Mucosa of rectum (tissue), 2 donors: ENCODE measurements around the gene GRK5.

Experiments
- H3K27ac ChIP-seq, 2 donors: one replicate each; pipeline ENCODE4 v1.7.0; 2013; ENCODE audit warnings: inconsistent platforms in 2 of 2, low read depth in 2 of 2, low read length in 2 of 2
- H3K27me3 ChIP-seq, 2 donors: one replicate each; pipeline ENCODE4 v1.7.0; 2013; ENCODE audit warnings: low read length in 2 of 2; ENCODE audit not compliant: control insufficient read depth in 2 of 2, insufficient read depth in 2 of 2
- H3K36me3 ChIP-seq, 2 donors: one replicate each; pipeline ENCODE4 v1.7.0; 2013; ENCODE audit warnings: low read length in 2 of 2; ENCODE audit not compliant: control insufficient read depth in 2 of 2, insufficient read depth in 2 of 2
- H3K4me1 ChIP-seq, 2 donors: one replicate each; pipeline ENCODE4 v1.7.0; 2013; ENCODE audit warnings: low read length in 2 of 2, mild to moderate bottlenecking in 1 of 2; ENCODE audit not compliant: control insufficient read depth in 2 of 2, insufficient read depth in 2 of 2
- H3K4me3 ChIP-seq, 2 donors: one replicate each; pipeline ENCODE4 v1.7.0; 2013; ENCODE audit warnings: low read length in 2 of 2
- H3K9ac ChIP-seq, 2 donors: one replicate each; pipeline ENCODE4 v1.7.0; 2013; ENCODE audit warnings: low read length in 2 of 2, low read depth in 1 of 2, mild to moderate bottlenecking in 1 of 2
- H3K9me3 ChIP-seq, 2 donors: one replicate each; pipeline ENCODE4 v1.7.0; 2013; ENCODE audit warnings: low read length in 2 of 2; ENCODE audit not compliant: control insufficient read depth in 2 of 2
- donor health status: healthy.
- donor health status: Normal muscosa, but diverticular disease.

The GRK5 gene

GRCh38 chr10:119344381-119344780 lies 137.0 kb downstream of the GRK5 start:
- H3K4me1 ChIP-seq = peaks cover 0 to 4% of the 10 kb centered on the region in 2 donors
- no peak overlapping the region for H3K4me3 ChIP-seq
- no peak overlapping the region for H3K27ac ChIP-seq
- no peaks in the 10 kb centered on the region for H3K36me3 ChIP-seq
- H3K27me3 ChIP-seq = no peaks in the 10 kb centered on the region
- no peak overlapping the region for H3K9ac ChIP-seq
- no peaks in the 10 kb centered on the region for H3K9me3 ChIP-seq

GRCh38 chr10:119346095-119346832 lies 138.9 kb downstream of the GRK5 start:
- Histone ChIP-seq H3K27ac (no peak overlapping the region), H3K9ac (no peak overlapping the region), H3K9me3 (no peaks in the 10 kb centered on the region), H3K36me3 (no peaks in the 10 kb centered on the region), H3K4me1 (peaks cover 0 to 4% of the 10 kb centered on the region in 2 donors), H3K27me3 (no peaks in the 10 kb centered on the region), H3K4me3 (no peak overlapping the region)

GRCh38 chr10:119347181-119347974 lies 140.0 kb downstream of the GRK5 start:
- peaks cover 0 to 2% of the 10 kb centered on the region in 2 donors for H3K4me1 ChIP-seq
- H3K9me3 ChIP-seq = no peaks in the 10 kb centered on the region
- H3K9ac ChIP-seq = no peak overlapping the region
- no peaks in the 10 kb centered on the region for H3K36me3 ChIP-seq
- H3K27me3 ChIP-seq = no peaks in the 10 kb centered on the region
- H3K4me3 ChIP-seq = no peak overlapping the region
- H3K27ac ChIP-seq = no peak overlapping the region

- H3K9ac ChIP-seq = no peak overlapping the region
- no peaks in the 10 kb centered on the region for H3K4me1 ChIP-seq
- H3K27ac ChIP-seq = no peak overlapping the region
- H3K9me3 ChIP-seq = no peaks in the 10 kb centered on the region
- no peak overlapping the region for H3K4me3 ChIP-seq
- no peaks in the 10 kb centered on the region for H3K27me3 ChIP-seq
- no peaks in the 10 kb centered on the region for H3K36me3 ChIP-seq
Observed at GRCh38 chr10:119348106-119348505, 140.7 kb downstream of the GRK5 start.

- no peaks in the 10 kb centered on the region for H3K4me1 ChIP-seq
- no peak overlapping the region for H3K27ac ChIP-seq
- no peak overlapping the region for H3K4me3 ChIP-seq
- no peaks in the 10 kb centered on the region for H3K36me3 ChIP-seq
- H3K9ac ChIP-seq = no peak overlapping the region
- H3K9me3 ChIP-seq = no peaks in the 10 kb centered on the region
- no peaks in the 10 kb centered on the region for H3K27me3 ChIP-seq
Observed at GRCh38 chr10:119348516-119349240, 141.3 kb downstream of the GRK5 start.

- H3K9ac ChIP-seq = no peak overlapping the region
- H3K9me3 ChIP-seq = no peaks in the 10 kb centered on the region
- H3K27ac ChIP-seq = no peak overlapping the region
- no peaks in the 10 kb centered on the region for H3K4me1 ChIP-seq
- H3K4me3 ChIP-seq = no peak overlapping the region
- H3K27me3 ChIP-seq = no peaks in the 10 kb centered on the region
- no peaks in the 10 kb centered on the region for H3K36me3 ChIP-seq
Observed at GRCh38 chr10:119349341-119349740, 142.0 kb downstream of the GRK5 start.

- Histone ChIP-seq H3K27ac (no peak overlapping the region), H3K36me3 (no peaks in the 10 kb centered on the region), H3K9me3 (no peaks in the 10 kb centered on the region), H3K27me3 (no peaks in the 10 kb centered on the region), H3K4me1 (no peaks in the 10 kb centered on the region), H3K4me3 (no peak overlapping the region), H3K9ac (no peak overlapping the region)
Observed at GRCh38 chr10:119349937-119350501, 142.6 kb downstream of the GRK5 start.

- no peak overlapping the region for H3K27ac ChIP-seq
- H3K9ac ChIP-seq = no peak overlapping the region
- no peaks in the 10 kb centered on the region for H3K9me3 ChIP-seq
- no peaks in the 10 kb centered on the region for H3K4me1 ChIP-seq
- H3K4me3 ChIP-seq = no peak overlapping the region
- no peaks in the 10 kb centered on the region for H3K27me3 ChIP-seq
- H3K36me3 ChIP-seq = no peaks in the 10 kb centered on the region
Observed at GRCh38 chr10:119350502-119351097, 143.2 kb downstream of the GRK5 start.

- Histone ChIP-seq H3K27me3 (no peaks in the 10 kb centered on the region), H3K27ac (no peak overlapping the region), H3K9ac (no peak overlapping the region), H3K9me3 (peaks cover 0 to 4% of the 10 kb centered on the region in 2 donors), H3K4me3 (no peak overlapping the region), H3K4me1 (no peaks in the 10 kb centered on the region), H3K36me3 (no peaks in the 10 kb centered on the region)
Observed at GRCh38 chr10:119351189-119351588, 143.8 kb downstream of the GRK5 start.
